PFSK-1 (cell line): ENCODE measurements around the gene CALML3.

Experiments
- FOXP2 ChIP-seq: optimal IDR thresholded peaks from 2 replicates; pipeline ENCODE3; 2011; ENCODE audit warnings: borderline replicate concordance, control low read depth, inconsistent platforms; ENCODE audit not compliant: insufficient read depth; ENCODE audit errors: extremely low read length, extremely low read depth
- POLR2AphosphoS5 ChIP-seq: IDR thresholded peaks from 2 replicates; pipeline ENCODE4 v1.6.1; 2012; ENCODE audit warnings: low read depth, mild to moderate bottlenecking, control low read depth, low read length, moderate library complexity
- SIN3A ChIP-seq: IDR thresholded peaks from 2 replicates; pipeline ENCODE4 v1.6.1; 2012; ENCODE audit warnings: mild to moderate bottlenecking, low read length, moderate library complexity, borderline replicate concordance; ENCODE audit not compliant: insufficient read depth
- TAF1 ChIP-seq: IDR thresholded peaks from 2 replicates; pipeline ENCODE4 v1.6.1; 2012; ENCODE audit warnings: low read length, control low read depth, borderline replicate concordance; ENCODE audit not compliant: insufficient read depth
- TF ChIP-seq, protein P1 (sequence below), 2 experiments: IDR thresholded peaks; 2 replicates each; pipeline versions ENCODE4 v1.6.1 to v1.8.0; 2011 to 2012; ENCODE audit warnings: low read depth in 2 of 2, low read length in 2 of 2, control low read depth in 1 of 2, inconsistent platforms in 1 of 2, mild to moderate bottlenecking in 1 of 2, moderate library complexity in 1 of 2; ENCODE audit not compliant: insufficient read depth in 1 of 2

Gene CALML3

GRCh38 chr10:5510281-5511072 is 14.3 kb upstream of the CALML3 start:
- TF ChIP-seq FOXP2 = no peak
- TF ChIP-seq TAF1 = no peak
- TF ChIP-seq POLR2AphosphoS5 = no peak
- TF ChIP-seq, protein P1, sequence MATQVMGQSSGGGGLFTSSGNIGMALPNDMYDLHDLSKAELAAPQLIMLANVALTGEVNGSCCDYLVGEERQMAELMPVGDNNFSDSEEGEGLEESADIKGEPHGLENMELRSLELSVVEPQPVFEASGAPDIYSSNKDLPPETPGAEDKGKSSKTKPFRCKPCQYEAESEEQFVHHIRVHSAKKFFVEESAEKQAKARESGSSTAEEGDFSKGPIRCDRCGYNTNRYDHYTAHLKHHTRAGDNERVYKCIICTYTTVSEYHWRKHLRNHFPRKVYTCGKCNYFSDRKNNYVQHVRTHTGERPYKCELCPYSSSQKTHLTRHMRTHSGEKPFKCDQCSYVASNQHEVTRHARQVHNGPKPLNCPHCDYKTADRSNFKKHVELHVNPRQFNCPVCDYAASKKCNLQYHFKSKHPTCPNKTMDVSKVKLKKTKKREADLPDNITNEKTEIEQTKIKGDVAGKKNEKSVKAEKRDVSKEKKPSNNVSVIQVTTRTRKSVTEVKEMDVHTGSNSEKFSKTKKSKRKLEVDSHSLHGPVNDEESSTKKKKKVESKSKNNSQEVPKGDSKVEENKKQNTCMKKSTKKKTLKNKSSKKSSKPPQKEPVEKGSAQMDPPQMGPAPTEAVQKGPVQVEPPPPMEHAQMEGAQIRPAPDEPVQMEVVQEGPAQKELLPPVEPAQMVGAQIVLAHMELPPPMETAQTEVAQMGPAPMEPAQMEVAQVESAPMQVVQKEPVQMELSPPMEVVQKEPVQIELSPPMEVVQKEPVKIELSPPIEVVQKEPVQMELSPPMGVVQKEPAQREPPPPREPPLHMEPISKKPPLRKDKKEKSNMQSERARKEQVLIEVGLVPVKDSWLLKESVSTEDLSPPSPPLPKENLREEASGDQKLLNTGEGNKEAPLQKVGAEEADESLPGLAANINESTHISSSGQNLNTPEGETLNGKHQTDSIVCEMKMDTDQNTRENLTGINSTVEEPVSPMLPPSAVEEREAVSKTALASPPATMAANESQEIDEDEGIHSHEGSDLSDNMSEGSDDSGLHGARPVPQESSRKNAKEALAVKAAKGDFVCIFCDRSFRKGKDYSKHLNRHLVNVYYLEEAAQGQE (IDR thresholded peaks at IDR 0.05; ENCODE audit: insufficient read depth in 1 of 2, low read depth in 2 of 2, low read length in 2 of 2) = no peak
- no peak for TF ChIP-seq SIN3A

GRCh38 chr10:5511231-5511884 is 13.4 kb upstream of the CALML3 start:
- no peak for TF ChIP-seq POLR2AphosphoS5
- TF ChIP-seq TAF1 = no peak
- TF ChIP-seq, protein P1 (IDR thresholded peaks at IDR 0.05; ENCODE audit: insufficient read depth in 1 of 2, low read depth in 2 of 2, low read length in 2 of 2) = no peak
- TF ChIP-seq SIN3A = no peak
- no peak for TF ChIP-seq FOXP2

GRCh38 chr10:5511885-5512280 is 12.9 kb upstream of the CALML3 start:
- TF ChIP-seq FOXP2 = no peak
- no peak for TF ChIP-seq POLR2AphosphoS5
- TF ChIP-seq, protein P1 (IDR thresholded peaks at IDR 0.05; ENCODE audit: insufficient read depth in 1 of 2, low read depth in 2 of 2, low read length in 2 of 2) = no peak
- no peak for TF ChIP-seq SIN3A
- no peak for TF ChIP-seq TAF1

DNA sequence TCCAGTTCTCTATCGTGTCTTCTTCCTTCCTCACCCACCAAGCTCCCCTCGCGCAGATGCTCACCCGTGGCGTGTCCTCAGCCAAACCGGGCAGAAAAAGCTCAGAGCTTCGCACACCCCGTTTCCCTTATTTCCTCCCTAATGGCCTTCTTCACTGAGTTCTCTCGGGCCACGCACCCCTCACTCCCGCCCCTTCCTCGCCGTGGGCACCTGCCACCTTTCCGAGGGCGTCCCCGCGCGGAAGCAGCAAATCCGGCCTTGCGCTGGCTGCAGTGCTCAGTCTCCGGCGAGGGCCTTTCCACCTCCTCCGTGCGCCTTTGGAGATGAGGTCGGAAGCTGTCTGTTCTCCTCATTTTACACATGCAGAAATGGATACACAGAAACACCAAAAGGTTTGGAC is 12.4 kb upstream of the CALML3 start:
- TF ChIP-seq FOXP2 (no peak), TAF1 (no peak), SIN3A (no peak), POLR2AphosphoS5 (no peak)
- TF ChIP-seq, protein P1 (IDR thresholded peaks at IDR 0.05; ENCODE audit: insufficient read depth in 1 of 2, low read depth in 2 of 2, low read length in 2 of 2) = no peak
